ENCODE results near the gene FGF19.
"Not testable (repeated sequence)": the region's sequence is repeated elsewhere in the genome, so short reads cannot be mapped to it uniquely, and the experiment has no call there.

Gene FGF19

DNA sequence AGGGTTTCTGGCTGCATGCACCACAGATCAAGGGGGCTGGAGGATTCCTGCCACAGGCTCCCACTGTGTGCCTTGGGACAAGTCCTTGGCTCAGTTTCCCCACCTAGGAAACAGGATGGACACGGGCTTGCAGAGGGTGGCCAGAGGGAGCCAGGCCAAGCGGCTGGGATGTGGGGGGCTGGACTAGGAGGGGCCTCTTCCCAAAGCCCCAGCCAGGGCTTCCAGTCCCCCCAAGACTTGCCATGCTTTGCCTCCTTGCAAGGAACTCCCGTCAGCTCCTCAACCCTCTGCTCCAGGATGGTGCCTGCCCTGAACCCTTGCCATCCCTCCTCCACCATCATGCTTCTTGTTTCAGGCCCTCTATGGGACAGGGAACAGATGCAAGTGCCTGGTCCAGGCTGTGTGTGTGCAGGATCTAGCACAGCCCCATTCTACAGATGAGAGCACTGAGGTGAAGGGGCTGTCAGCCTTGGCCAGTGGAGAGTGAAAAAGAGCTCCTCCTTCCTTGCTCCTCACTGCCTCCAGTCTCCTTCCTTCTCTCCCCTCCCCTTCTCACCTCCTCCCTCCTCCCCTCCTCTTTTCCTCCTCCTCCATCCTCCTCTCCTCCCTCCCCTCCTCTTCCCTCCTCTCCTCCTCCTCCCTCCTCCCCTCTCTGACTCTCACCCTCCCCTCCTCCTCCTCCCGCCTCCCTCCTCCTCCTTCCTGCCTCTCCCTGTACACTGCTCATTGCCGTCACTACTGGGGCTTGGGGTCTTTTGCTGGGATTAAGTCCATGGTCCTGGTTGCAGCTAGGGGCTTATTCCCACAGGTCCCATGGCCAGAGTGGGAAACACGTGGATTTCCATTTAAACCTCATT lies 13.3 kb upstream of the FGF19 start:
- no peak for DNase-seq

DNA sequence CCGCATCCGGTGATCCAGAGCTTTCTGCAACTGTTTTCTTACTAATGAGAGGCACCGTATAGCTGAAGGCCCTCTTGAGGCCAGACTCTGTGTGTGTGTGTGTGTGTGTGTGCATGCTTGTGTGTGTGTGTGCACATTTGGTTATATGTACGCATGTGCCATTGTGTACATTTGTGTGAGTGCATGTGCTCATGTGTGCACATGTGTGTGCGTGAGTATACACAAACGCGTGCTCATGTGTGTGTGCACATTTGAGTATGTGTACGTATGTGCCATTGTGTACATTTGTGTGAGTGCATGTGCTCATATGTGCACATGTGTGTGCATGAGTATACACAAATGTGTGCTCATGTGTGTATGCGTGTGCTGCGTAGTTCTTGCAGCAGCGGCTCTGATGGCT lies 12.3 kb upstream of the FGF19 start:
- DNase-seq = no peak

DNA sequence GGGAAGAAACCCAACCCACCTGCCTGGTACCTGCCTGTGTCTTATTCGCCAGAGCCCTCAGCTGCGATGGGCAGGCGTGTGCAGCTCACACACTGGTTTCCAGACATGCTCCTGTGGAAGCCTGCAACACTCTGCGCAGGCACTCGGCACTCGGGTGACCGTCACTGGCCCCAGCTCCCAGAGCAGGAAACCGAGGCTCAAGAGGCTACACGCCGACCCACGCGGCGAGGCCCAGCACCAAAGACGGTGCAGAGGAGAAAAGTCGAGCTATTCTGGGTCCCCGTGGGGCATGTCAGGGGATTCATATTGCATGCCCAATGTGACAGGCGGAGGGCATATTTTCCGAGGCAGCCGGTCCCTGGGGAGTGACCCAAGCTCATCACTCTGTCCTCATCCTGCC lies 11.6 kb upstream of the FGF19 start:
- DNase-seq = no peak

DNA sequence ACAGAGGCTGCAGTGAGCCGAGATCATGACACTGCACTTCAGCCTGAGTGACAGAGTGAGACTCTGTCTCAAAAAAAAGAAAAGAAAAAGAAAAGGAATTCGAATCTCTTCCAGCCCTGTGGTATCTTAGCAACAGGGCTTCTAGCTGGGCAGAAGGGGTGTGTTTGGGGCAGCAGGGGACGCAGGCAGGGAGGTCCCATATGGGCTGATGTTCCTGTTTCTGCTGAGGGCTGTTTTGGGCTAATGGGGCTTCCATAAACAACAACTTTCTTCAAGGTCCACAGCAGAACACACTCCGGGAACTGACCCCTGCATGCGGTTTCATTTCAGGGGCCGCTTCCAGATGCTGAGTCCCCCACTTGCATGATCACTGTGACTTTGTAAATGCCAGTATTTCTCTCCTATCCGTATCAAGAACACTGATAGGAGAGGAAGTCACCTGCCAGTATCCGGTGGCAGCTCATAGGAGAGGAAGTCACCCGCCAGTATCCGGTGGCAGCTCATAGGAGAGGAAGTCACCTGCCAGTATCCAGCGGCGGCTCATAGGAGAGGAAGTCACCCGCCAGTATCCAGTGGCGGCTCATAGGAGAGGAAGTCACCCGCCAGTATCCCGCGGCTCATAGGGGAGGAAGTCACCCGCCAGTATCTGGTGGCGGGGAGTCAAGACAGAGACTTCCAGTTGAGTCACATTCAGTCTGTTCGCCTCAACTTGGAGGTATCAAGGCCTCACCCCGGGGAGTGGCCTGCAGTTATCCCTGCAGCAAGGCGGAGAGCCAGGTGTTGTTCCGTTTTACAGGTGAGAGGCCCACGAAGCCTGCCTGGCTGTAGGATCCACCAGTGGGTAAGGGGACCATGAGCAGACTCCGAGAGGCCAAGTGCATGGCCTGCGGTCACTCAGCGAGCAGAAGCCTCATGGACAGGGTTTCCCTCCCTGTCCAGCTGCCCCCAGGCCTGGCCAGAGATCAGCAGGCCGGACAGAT lies 8.3 kb upstream of the FGF19 start:
- no peak for DNase-seq

DNA sequence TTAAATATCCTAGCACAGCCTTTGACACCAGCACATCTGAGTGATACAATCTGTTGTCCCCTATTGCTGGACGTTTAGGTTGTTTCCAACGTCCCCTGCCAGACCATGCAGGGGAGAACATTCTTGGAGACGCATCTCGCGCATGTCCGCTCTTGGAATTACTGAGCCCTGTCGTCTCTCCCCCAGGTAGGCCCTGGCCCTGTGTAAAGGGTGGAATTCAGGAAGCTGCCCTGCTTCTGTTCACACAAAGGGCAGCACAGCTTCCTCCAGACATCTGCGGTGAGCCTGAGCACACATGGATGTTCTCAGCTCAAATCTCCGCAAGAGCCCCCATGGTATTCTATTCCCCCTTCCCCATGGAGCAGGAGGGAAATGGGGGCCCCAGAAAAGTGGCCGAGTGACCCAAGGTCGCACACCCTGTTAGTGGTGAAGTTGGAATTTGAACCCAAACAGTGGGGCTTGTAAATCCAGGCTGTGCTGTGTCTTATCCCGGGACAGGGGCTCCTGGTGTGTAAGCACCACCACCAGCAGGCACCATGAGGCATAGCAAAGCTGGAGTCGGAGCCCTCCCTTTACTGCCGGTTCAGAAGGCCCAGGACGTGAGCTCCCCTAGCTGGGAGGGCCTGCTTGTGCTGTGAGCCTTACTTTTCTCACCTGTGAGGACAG lies 5.0 kb upstream of the FGF19 start:
- no peak for DNase-seq

DNA sequence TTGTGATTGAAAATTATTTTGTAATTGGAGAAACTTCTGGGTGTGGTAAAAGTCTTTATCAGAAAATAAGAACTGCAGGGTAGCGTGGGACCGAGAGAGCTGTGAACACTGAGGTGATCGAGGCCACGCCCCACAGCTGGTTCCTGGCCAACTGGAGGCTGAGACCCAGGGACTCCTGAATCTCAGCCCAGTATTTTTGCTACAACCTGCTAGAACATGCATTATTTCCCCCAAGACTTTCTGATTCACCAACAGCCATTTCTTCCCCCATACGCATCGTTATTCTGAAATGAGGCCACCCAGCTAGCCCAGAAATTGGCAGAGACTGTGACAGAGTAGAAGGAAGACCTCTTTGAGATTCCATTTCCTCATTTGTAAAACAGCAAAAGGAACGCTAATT lies 3.4 kb upstream of the FGF19 start:
- DNase-seq = no peak

DNA sequence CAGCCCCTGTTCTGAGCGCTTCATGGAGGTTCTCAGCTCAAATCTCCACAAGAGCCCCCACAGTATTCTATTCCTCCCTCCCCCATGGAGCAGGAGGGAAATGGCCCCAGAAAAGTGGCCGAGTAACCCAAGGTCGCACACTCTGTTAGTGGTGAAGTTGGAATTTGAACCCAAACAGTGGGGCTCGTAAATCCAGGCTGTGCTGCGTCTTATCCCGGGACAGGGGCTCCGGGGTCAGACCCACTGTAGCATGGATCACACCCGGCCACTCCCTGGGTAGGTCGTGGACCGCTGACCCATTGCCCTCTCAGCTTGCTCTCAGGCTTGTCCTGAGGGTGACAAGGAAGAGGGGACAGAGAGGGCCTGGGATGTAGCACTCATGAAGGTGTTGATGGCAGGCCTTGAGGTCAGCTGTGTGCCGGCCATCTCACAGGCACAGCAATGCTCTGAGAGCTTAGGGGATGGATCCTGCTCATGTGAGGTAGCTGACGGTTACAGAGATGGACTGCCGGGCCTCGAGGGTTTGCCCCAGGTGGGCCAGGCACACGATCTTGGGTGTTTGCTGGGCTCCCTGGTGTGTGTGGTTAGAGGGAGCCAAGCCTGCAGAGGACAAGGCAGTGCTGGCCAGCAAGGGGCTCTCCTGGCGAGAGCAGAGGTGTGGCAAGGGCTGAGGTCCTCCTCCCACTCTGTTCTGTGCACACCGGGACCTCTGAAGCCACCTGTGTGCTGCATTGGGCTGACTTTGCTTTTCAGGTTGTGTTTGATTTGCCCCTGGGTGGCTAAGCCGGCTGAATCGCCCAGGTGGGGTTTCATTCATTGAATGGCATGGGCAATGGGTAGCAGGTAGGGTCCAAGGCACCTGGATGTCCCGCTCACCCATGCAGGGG lies 2.3 kb upstream of the FGF19 start:
- DNase-seq = no peak

DNA sequence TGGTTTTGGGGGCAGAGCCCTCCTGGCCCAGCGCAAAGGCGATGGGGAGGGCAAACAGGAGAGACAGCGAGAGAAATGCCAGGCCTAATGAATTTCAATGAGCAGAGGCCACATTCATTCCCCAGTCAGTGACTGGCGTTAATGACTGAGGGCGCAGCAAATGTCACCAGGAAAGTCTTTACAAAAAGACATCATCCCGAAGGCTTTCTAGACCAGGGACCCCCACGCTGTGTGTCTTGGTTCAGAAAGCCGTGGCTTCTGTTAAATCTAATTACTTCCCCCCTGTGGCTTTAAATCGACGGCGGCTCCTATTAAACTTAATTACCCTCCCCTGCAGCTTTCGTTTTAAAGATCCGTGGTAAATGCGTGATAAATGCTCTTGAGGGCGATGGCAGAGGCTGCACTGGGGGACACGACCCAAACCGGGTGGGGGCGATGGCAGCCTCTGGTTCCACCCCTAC lies 1.6 kb upstream of the FGF19 start:
- DNase-seq = no peak

DNA sequence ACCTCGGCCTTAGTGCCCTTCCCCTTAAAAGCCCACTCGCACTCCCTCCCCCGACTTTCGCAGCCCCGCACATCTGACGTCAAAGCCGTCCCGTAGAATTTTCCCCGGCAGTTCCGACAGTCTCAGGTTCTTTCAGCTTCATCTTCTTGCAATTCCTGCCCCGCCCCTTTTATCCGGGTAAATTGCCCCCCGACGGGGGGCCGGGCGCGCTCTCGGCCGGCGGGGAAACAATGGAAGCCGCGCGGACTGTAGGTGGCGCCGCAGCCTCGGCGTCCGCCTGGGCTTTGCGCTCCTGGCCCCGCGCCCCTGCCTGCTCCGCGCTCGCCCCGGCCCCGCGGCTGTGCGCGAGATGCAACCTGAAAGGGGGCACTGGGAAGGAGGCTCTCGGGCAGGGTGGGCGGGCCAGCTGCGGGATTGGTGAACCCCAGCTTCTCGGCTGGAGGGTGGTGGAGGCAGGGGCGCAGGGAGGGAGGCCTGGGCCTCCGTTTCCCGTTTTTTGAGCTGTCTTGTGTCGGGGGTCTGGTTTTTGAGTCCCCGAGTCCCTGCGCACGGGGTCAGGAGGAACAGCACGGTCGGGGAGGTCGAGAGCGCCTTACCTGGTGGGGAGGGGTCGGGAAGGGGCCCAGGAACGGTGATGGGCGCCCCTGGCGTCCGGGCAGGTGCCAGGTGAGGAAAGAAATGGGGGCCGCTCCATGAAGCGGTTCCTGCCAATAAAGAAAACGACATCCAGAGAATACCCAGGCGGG lies 859 bp upstream of the FGF19 start:
- DNase-seq = no peak

DNA sequence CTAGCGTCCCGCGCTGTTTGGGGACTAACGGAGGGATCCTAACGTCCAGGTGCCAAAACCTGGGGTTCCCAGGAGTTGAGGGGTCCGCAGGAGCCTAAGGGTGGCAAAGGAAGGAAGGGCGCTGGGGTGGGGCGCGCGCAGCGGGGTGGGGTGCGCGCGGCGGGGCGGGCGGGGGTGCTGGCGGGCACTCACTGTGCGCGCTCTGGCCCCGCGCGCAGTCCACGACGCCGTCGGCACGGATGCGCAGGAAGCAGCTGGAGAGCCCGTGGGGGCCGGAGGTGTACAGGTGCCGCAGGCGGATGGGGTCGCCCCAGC lies 412 bp downstream of the FGF19 start:
- DNase-seq = no peak

DNA sequence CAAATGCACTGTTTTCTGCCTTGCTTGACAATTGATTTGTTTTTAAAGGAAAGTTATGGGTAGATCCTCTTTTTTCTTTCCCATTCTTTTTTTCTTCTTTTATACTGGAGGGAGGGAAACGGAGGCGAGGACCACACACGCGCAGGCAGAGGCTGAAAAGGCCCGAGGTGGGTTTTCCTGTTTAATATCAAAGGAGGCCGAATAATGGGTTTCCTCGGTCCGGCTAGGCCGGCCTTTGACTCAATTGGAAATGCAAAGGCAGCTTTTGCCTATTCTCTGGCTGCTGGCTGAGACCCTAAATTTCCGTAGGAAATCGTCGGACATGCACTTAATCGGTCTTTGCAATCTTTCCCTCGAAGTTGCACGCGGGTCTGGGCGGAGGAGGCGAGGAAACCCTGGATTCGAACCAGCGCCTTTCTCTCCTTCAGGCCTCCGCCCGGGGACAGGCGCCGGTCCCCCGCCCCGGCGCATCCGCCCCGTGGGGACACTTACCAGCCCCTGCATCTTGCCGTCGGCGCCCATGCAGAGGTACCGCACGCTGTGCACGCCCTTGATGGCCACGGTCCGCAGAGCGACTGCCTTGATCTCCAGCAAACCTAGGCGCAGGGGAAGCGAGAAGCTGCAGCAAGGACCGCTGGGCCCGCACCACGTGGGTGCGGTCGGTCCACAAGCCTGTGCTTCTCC lies 911 bp downstream of the FGF19 start:
- no peak for DNase-seq

DNA sequence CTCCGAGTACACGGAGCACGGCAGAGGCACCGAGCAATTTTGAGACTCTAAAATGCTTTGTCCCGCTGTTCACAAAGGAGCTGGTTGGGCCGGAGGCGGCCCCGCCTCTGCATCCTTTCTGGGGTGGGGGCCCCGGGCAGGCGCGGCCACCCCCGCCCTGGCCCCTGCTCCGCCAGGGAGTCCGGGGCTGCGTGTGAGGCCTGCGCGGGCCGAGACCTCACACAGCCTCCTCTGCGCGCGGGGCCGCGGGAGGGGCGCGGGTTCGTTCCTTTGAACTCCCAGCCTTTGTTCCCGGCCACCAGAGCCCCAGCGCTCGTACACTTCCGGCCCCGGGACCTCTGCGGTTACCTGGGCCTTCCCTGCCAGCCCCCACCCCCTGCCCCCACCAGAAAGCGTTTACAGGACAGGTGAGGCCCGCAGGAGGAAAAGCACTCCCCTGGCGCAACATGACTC lies 1.6 kb downstream of the FGF19 start:
- DNase-seq = no peak

DNA sequence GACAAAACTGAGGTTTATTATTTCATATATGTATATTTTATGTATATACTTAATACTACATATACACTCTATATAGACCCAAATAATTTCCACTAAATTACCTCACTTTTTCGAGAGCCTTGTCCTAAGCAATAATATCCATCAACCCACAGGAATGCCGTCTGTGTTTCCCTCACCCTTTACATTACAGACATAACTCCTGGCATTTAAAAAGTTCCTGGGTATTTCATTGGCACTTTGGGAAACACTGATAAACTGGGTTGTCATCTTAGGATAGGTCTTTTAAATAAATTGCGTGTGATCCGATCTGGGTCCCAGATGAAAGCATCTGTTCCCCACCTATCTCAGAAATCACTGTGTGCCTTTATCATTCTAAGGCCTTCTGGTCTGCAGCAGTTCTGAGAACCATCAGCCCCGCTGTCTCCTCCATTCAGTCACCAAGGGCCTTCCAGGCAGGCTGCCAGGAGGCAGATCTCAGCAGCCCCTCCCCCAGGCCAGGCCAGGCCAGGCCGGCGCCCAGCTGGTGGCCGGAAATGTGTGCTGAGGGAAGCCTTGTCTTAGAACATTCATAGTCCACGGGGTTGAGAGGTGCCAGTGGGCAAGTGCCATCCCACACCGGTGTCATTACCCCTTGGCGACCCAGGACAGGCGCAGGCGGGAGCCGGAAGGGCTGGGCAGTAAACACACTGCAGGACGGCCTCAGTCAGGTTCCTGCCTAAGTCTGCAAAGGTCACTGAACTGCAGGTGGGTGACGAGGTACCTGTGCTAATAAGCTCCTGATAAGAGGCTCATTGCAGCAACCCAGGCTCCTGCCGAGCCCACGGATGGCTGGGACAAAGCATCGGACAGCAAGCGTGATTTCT lies 3.3 kb downstream of the FGF19 start:
- DNase-seq = no peak

DNA sequence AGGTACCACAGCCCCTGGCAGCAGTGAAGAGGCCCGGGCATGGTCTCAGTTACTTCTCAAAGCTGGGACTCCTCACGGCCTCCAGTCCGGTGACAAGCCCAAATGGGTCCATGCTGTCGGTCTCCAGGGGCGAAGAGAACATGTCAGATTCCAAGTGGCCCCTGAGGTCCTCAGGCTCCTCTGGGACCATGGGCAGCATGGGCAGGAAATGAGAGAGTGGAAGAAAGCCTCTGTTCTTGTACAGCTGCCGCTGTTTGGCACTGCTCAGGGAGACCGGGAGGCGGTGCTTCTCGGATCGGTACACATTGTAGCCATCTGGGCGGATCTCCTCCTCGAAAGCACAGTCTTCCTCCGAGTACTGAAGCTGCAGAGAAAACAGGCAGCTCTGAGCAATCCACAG lies 4.6 kb downstream of the FGF19 start:
- DNase-seq = no peak

DNA sequence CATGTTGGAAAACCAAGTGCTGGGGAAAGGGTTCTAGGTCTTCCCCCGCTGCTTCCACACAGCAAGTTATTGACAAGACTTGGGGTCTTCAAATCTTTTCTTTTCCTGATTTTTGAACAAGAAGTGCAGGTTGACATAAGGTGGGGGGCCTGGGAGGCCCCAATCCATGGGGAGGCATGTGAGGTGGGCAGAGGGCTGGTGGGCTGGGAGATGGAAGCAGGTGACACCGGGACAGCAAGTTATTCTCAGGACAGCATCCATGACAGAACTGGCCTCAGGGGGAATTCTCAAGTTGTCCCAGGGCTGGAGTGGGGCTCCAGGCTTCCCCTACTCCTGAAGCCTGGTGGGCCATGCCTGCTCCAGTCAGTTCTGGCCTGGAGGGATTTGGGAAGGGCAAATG lies 5.5 kb downstream of the FGF19 start:
- no peak for DNase-seq

DNA sequence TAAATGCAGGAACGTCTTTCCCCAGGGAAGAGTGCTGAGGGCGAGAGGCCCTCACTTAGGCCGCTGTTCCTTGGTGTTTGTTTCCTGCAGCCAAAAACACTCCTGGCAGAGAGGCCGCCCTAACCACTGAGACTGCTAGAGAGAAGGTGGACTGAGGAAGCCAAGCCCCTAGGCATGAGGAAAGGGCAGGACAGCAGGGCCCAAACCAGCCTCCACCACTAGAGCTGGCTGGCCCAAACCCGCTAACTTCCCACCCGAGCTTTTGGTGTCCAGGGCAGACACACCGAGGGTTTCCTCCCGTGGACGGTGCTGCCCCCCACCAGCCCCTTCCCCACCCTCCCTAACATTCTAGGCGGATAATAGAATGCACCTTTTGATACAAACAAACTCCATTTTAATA lies 6.0 kb downstream of the FGF19 start:
- DNase-seq = no peak

DNA sequence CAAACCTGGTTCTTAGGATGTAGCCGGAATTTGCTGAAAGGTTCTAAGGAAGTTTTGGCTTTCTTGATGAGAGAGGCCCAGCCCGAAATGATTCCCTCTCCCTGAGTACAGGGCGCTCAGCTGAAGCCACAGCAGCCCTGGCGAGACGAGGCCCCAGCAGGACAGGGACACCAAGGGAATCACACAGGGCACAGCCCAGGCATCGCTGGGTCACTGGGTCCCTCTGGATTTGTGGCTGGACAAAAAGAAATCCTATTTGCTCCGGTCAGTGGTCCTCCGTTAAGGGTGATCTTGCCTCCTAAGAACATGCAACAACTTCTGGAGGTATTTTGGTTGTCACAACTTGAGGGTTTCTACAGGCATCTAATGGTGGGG lies 6.4 kb downstream of the FGF19 start:
- no peak for DNase-seq

DNA sequence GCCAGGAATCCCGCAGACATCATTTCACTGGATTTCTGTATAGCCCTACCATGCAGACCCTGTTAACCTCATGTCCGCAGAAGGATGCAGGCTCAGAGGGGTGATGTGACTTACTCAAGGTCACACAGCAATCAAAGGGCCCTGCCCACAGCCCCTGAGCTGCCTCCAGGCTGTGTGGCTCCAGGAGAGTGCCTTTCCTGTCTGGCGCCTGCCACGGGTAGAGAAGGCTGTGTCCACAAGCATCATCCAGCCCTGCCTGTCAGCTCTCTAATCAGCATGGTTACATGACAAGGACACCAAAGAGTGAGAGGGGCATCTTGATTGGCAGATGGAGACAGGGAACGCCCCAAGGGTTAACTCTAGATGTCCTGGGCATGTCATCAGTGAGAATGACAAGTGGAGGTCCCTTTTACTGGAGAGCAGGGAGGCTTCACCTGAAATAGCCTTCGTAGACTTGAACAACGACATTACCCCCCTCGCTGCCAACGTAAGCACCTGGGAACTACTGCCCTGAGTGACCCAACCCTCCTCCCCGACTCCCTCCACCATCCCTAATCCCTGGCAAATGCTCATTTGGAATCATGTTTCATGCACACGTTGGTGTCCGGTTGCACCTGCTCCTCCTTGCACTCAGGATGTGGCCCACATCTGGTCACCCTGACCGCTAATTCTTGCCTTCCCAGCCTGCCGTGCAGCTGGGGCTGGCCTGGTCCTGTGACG lies 6.9 kb downstream of the FGF19 start:
- no peak for DNase-seq

DNA sequence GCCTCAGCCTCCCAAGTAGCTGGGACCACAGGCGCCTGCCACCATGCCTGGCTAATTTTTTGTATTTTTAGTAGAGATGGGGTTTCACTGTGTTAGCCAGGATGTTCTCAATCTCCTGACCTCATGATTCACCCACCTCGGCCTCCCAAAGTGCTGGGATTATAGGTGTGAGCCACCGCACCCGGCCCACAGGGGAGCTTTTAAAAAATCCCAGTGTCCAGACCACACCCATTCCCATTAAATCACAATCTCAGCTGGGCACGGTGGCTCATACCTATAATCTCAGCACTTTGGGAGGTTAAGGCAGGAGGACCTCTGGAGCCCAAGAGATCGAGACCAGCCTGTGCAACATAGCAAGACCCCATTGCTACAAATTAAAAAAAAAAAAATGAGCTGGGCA lies 7.8 kb downstream of the FGF19 start:
- DNase-seq = not testable (repeated sequence)

All from activated CD4-positive, alpha-beta T cell treated with anti-CD3 and anti-CD28 coated beads, Interleukin-2, amount 50 U/mL, for 4 hours (primary cell).